Measurements from ENCODE around the gene EBNA1BP2.
A peak's percentile ranks its signal among the peaks of the same experiment; 100 is the strongest.
"Not testable (repeated sequence)": the region's sequence is repeated elsewhere in the genome, so short reads cannot be mapped to it uniquely, and the experiment has no call there.

EBNA1BP2 gene

GRCh38 chr1:43171312-43171875 is 696 bp downstream of the EBNA1BP2 start:
- no peak for DNase-seq

- no peak for DNase-seq
Observed at GRCh38 chr1:43165765-43166164, 6.3 kb downstream of the EBNA1BP2 start.

GRCh38 chr1:43165162-43165561 is 6.9 kb downstream of the EBNA1BP2 start:
- DNase-seq, result no peak

GRCh38 chr1:43156026-43156425 is 16.1 kb downstream of the EBNA1BP2 start:
- no peak for DNase-seq

- no peak for DNase-seq
Observed at GRCh38 chr1:43153443-43153842, 18.6 kb downstream of the EBNA1BP2 start.

- no peak for DNase-seq
Observed at GRCh38 chr1:43152866-43153265, 19.2 kb downstream of the EBNA1BP2 start.

GRCh38 chr1:43149889-43150288 is 22.2 kb downstream of the EBNA1BP2 start:
- no peak for DNase-seq

- peak; percentile 37 for DNase-seq
Observed at GRCh38 chr1:43147625-43148327, 24.3 kb downstream of the EBNA1BP2 start.

GRCh38 chr1:43144237-43144636 is 27.9 kb downstream of the EBNA1BP2 start:
- DNase-seq, result no peak

- no peak for DNase-seq
Observed at GRCh38 chr1:43143441-43143888, 28.6 kb downstream of the EBNA1BP2 start.

- no peak for DNase-seq
Observed at GRCh38 chr1:43140583-43140982, 31.5 kb downstream of the EBNA1BP2 start.

- no peak for DNase-seq
Observed at GRCh38 chr1:43140010-43140409, 32.1 kb downstream of the EBNA1BP2 start.

- not testable (repeated sequence) for DNase-seq
Observed at GRCh38 chr1:43139295-43139694, 32.8 kb downstream of the EBNA1BP2 start.

GRCh38 chr1:43137445-43138052 is 34.5 kb downstream of the EBNA1BP2 start:
- no peak for DNase-seq

GRCh38 chr1:43135857-43136781 is 36.0 kb downstream of the EBNA1BP2 start:
- DNase-seq, result no peak

- no peak for DNase-seq
Observed at GRCh38 chr1:43134640-43135039, 37.5 kb downstream of the EBNA1BP2 start.

GRCh38 chr1:43134068-43134467 is 38.0 kb downstream of the EBNA1BP2 start:
- no peak for DNase-seq

- DNase-seq, result no peak
Observed at GRCh38 chr1:43129426-43129825, 42.7 kb downstream of the EBNA1BP2 start.

- DNase-seq, result no peak
Observed at GRCh38 chr1:43128816-43129215, 43.3 kb downstream of the EBNA1BP2 start.

GRCh38 chr1:43123031-43123430 is 49.1 kb downstream of the EBNA1BP2 start:
- no peak for DNase-seq

GRCh38 chr1:43121256-43121900 is 50.7 kb downstream of the EBNA1BP2 start:
- DNase-seq, result no peak

GRCh38 chr1:43119928-43120586 is 52.0 kb downstream of the EBNA1BP2 start:
- not testable (repeated sequence) for DNase-seq
